Smooth muscle cell (in vitro differentiated cells): ENCODE measurements around the gene EFS. TPM values are rescaled to one million over a fixed set of nuclear protein-coding genes. Genes with fewer than 3 reads are reported as not detected.
"Not testable (repeated sequence)": the region's sequence is repeated elsewhere in the genome, so short reads cannot be mapped to it uniquely, and the experiment has no call there.

ENCODE experiments used
- DNase-seq: peaks from one replicate; lab custom pipeline; 2025; ENCODE audit not compliant: unreplicated experiment; lab: John Stamatoyannopoulos, UW
- H2AFZ ChIP-seq: fragments of 200-600 bp; sonication (generic); 2 replicates; pipeline ENCODE4 v1.6.0; 2016; ENCODE audit warnings: antibody characterized with exemption, low read depth, mild to moderate bottlenecking
- H3F3A ChIP-seq: fragments of 200-600 bp; sonication (generic); 2 replicates; pipeline ENCODE4 v1.6.0; 2017; ENCODE audit warnings: antibody characterized with exemption, low read depth
- H3K27ac ChIP-seq: fragments of 200-600 bp; sonication (generic); 2 replicates; pipeline ENCODE4 v1.5.1; 2016; ENCODE audit warnings: low read depth, mild to moderate bottlenecking
- H3K27me3 ChIP-seq: fragments of 200-600 bp; sonication (generic); 2 replicates; pipeline ENCODE4 v1.6.1; 2016; ENCODE audit warnings: low read depth, mild to moderate bottlenecking
- H3K36me3 ChIP-seq: fragments of 200-600 bp; sonication (generic); 2 replicates; pipeline ENCODE4 v1.5.1; 2016; ENCODE audit warnings: low read depth
- H3K4me1 ChIP-seq: fragments of 200-600 bp; sonication (generic); 2 replicates; pipeline ENCODE4 v1.5.1; 2016; ENCODE audit warnings: low read depth
- H3K4me2 ChIP-seq: fragments of 200-600 bp; sonication (generic); 2 replicates; pipeline ENCODE4 v1.6.0; 2016; ENCODE audit warnings: mild to moderate bottlenecking
- H3K4me3 ChIP-seq: fragments of 200-600 bp; sonication (generic); 2 replicates; pipeline ENCODE4 v1.5.1; 2016; ENCODE audit warnings: mild to moderate bottlenecking
- H3K79me2 ChIP-seq: fragments of 200-600 bp; sonication (generic); 2 replicates; pipeline ENCODE4 v1.6.0; 2016; ENCODE audit warnings: low read depth, mild to moderate bottlenecking
- H3K9ac ChIP-seq: fragments of 200-600 bp; sonication (generic); 2 replicates; pipeline ENCODE4 v1.6.0; 2016; ENCODE audit warnings: low read depth
- H3K9me3 ChIP-seq: fragments of 200-600 bp; sonication (generic); replicated peaks from 2 replicates; pipeline ENCODE4 v1.5.1; 2016; ENCODE audit warnings: low read depth
- H4K20me1 ChIP-seq: fragments of 200-600 bp; sonication (generic); 2 replicates; pipeline ENCODE4 v1.6.0; 2016; ENCODE audit warnings: low read depth
- WGBS: methylation state at CpG from one replicate; pipeline ENCODE4 v1.1.7; 2016; ENCODE audit warnings: low lambda C conversion rate; 5-methylcytosine and 5-hydroxymethylcytosine counted together
- polyA plus RNA-seq: library from polyadenylated mRNA; unstranded; fragments of >200 nt; fragmentation: Nextera tagmentation; extraction: Ambion mirVana; gene quantifications from 2 replicates; pipeline ENCODE4 v1.2.1, GENCODE V29; 2016
- total RNA-seq: library from RNA; depleted of rRNA; stranded (reverse); fragments of >200 nt; gene quantifications from 2 replicates; pipeline ENCODE4 v1.2.3, GENCODE V29; 2014
- TF ChIP-seq, protein P1 (sequence below): fragments of 200-600 bp; sonication (generic); IDR thresholded peaks from 2 replicates; pipeline ENCODE4 v1.5.1; 2017; ENCODE audit warnings: borderline replicate concordance, mild to moderate bottlenecking, antibody characterized with exemption; ENCODE audit not compliant: insufficient read depth, poor library complexity, severe bottlenecking

Gene EFS
- total and polyA plus RNA-seq, 2 experiments from 2014 or later, result 23.9 to 41.3 TPM

GRCh38 chr14:23396126-23396525 lies 31.2 kb upstream of the EFS start:
- Histone ChIP-seq H3K4me1 (no peaks in the 10 kb centered on the region), H2AFZ (no peak overlapping the region), H3F3A (no peaks in the 10 kb centered on the region), H3K27ac (no peak overlapping the region), H3K9ac (no peak overlapping the region), H3K79me2 (no peaks in the 10 kb centered on the region), H3K36me3 (no peaks in the 10 kb centered on the region), H3K4me3 (no peak overlapping the region), H3K4me2 (no peak overlapping the region), H4K20me1 (no peaks in the 10 kb centered on the region), H3K27me3 (no peaks in the 10 kb centered on the region), H3K9me3 (no peaks in the 10 kb centered on the region)
- no peak for DNase-seq
- 93% methylated on average over 10 of the region's 10 CpGs for WGBS
- TF ChIP-seq, protein P1, sequence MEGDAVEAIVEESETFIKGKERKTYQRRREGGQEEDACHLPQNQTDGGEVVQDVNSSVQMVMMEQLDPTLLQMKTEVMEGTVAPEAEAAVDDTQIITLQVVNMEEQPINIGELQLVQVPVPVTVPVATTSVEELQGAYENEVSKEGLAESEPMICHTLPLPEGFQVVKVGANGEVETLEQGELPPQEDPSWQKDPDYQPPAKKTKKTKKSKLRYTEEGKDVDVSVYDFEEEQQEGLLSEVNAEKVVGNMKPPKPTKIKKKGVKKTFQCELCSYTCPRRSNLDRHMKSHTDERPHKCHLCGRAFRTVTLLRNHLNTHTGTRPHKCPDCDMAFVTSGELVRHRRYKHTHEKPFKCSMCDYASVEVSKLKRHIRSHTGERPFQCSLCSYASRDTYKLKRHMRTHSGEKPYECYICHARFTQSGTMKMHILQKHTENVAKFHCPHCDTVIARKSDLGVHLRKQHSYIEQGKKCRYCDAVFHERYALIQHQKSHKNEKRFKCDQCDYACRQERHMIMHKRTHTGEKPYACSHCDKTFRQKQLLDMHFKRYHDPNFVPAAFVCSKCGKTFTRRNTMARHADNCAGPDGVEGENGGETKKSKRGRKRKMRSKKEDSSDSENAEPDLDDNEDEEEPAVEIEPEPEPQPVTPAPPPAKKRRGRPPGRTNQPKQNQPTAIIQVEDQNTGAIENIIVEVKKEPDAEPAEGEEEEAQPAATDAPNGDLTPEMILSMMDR, result no peak

DNA sequence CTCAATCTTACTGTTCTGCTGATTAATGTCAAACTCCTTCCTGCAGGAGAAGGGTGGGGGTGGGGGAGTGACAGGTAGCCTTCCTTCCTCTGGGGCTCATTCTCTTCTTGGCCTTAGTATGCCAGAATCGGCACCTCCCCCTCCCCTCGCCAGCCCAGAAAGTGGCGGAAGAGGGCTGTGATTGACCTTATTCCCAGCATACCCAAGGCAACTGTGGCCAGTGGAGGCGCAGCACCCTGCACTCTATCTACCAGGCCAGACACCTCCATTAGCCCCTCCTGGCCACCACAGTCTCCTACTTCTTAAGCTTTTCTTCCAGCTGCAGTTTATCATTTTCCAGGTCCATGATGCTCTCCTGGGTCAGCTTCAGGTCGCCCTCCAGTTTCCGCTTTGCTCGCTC lies 27.6 kb upstream of the EFS start:
- Histone ChIP-seq H3K27ac (no peak overlapping the region), H3K9me3 (no peaks in the 10 kb centered on the region), H2AFZ (no peak overlapping the region), H3K36me3 (no peaks in the 10 kb centered on the region), H3K4me3 (no peak overlapping the region), H3K79me2 (no peaks in the 10 kb centered on the region), H3K4me2 (no peak overlapping the region), H3K27me3 (no peaks in the 10 kb centered on the region), H4K20me1 (no peaks in the 10 kb centered on the region), H3K9ac (no peak overlapping the region), H3K4me1 (no peaks in the 10 kb centered on the region), H3F3A (no peaks in the 10 kb centered on the region)
- DNase-seq, result no peak
- TF ChIP-seq, protein P1, result no peak
- 78% methylated on average over 7 of the region's 7 CpGs for WGBS

DNA sequence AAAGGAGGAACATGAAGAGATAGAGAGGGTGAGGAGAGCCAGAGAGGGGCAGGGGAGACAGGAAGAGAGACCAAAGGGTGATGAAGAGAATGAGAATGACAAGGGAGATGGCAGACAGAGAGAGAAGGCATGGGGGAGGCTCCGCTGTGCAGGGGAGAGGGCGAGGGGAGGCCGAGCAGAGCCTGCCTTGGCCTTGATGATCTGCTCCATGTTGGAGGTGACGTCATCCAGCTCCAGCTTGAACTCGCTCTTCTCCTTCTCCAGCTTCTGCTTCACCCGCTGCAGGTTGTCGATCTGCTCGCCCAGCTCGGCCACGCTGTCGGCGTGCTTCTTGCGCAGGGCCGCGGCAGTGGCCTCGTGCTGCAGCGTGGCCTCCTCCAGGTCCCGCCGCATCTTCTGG lies 24.9 kb upstream of the EFS start:
- not testable (repeated sequence) for H3K9me3 ChIP-seq
- 93% methylated on average over 2 of the region's 19 CpGs for WGBS

GRCh38 chr14:23389396-23389795 lies 24.4 kb upstream of the EFS start:
- Histone ChIP-seq H3K4me3 (no peak overlapping the region), H3K36me3 (no peaks in the 10 kb centered on the region), H3K79me2 (no peaks in the 10 kb centered on the region), H4K20me1 (no peaks in the 10 kb centered on the region), H3K9ac (no peak overlapping the region), H3F3A (no peaks in the 10 kb centered on the region), H3K9me3 (no peaks in the 10 kb centered on the region), H2AFZ (no peak overlapping the region), H3K27me3 (no peaks in the 10 kb centered on the region), H3K4me1 (no peaks in the 10 kb centered on the region), H3K27ac (no peak overlapping the region), H3K4me2 (no peak overlapping the region)
- TF ChIP-seq, protein P1, result no peak
- 89% methylated on average over 12 of the region's 12 CpGs for WGBS
- DNase-seq, result no peak

More for the DNA sequence above, 24.9 kb upstream of the EFS start:
- H4K20me1 ChIP-seq, H3K36me3 ChIP-seq, H3K27me3 ChIP-seq, DNase-seq, H3K27ac ChIP-seq, H3K4me3 ChIP-seq, H3K4me1 ChIP-seq, H3K9ac ChIP-seq, H3F3A ChIP-seq, H3K79me2 ChIP-seq, H2AFZ ChIP-seq, H3K4me2 ChIP-seq: not testable (repeated sequence)
